K562 (cell line): ENCODE data around the gene RHOT1. TPM values are rescaled to one million over a fixed set of nuclear protein-coding genes. Genes with fewer than 3 reads are reported as not detected.

Experiments
- ATAC-seq: fragments of 200-7000 bp; cut with Tn5 transposase; 3 replicates; pipeline ENCODE4 v1.9.1; 2020; ENCODE audit warnings: moderate library complexity
- BruUV-seq: library from RNA; stranded (reverse); fragments of 400-500 nt; replicated peaks from 2 replicates; lab custom pipeline; 2021; lab: Mats Ljungman, UMichigan
- CTCF ChIA-PET: fragments of 300-600 bp; formaldehyde crosslinking; extraction: SDS; loops from one replicate; lab custom pipeline; 2021; ENCODE audit warnings: low intra/inter-chr PET ratio; lab: Yijun Ruan, JAX
- POLR2A ChIA-PET: fragments of 300-600, 350-650 bp; sonication (Branson Sonifier 250); formaldehyde crosslinking; extraction: SDS; loops from one replicate; lab custom pipeline; 2021; ENCODE audit warnings: antibody characterized with exemption, inconsistent platforms; lab: Yijun Ruan, JAX
- DNase-seq, 4 experiments: peaks; one replicate each; pipeline versions ENCODE4 v3.0.0 to v3.0.0-alpha.2; 2011 to 2018; ENCODE audit warnings: low spot score in 3 of 4, mixed read lengths in 3 of 4; ENCODE audit errors: extremely low read depth in 1 of 4
- FAIRE-seq: peaks from 2 replicates; lab custom pipeline; 2011; peaks lifted over from hg19 to GRCh38; lab: Jason Lieb, UNC
- H2AFZ ChIP-seq: 2 replicates; pipeline ENCODE4 v1.6.0; 2011; ENCODE audit warnings: low read depth, low read length, control low read depth, inconsistent platforms
- H3K27ac ChIP-seq: fragments of 200-600 bp; 3 replicates; pipeline ENCODE4 v1.8.0; 2011; ENCODE audit warnings: low read depth, mild to moderate bottlenecking, control low read depth, inconsistent platforms, low read length, moderate library complexity, mixed read lengths; ENCODE audit errors: extremely low read depth
- H3K27me3 ChIP-seq, 2 experiments: fragments of 300-600 bp in 1 of 2; 2 replicates in 1 of 2; 3 replicates in 1 of 2; pipeline versions ENCODE4 v1.6.0 to v1.8.0; 2011; ENCODE audit warnings: inconsistent platforms in 2 of 2, low read length in 2 of 2, mild to moderate bottlenecking in 1 of 2, mixed read lengths in 1 of 2, moderate library complexity in 1 of 2; ENCODE audit not compliant: control insufficient read depth in 2 of 2, insufficient read depth in 2 of 2
- H3K36me3 ChIP-seq: fragments of 300-600 bp; 3 replicates; pipeline ENCODE4 v1.8.0; 2011; ENCODE audit warnings: mild to moderate bottlenecking, low read length, inconsistent platforms; ENCODE audit not compliant: control insufficient read depth, insufficient read depth
- H3K4me1 ChIP-seq, 2 experiments: fragments of 200-600 bp in 1 of 2; replicated peaks in 1 of 2; 2 replicates in 1 of 2; 3 replicates in 1 of 2; pipeline versions ENCODE4 v1.5.1 to v1.8.0; 2011; ENCODE audit warnings: inconsistent platforms in 2 of 2, low read length in 2 of 2, mild to moderate bottlenecking in 1 of 2, mixed read lengths in 1 of 2, moderate library complexity in 1 of 2; ENCODE audit not compliant: control insufficient read depth in 2 of 2, insufficient read depth in 2 of 2
- H3K4me2 ChIP-seq: 2 replicates; pipeline ENCODE4 v1.6.1; 2011; ENCODE audit warnings: low read length, control low read depth, inconsistent platforms, mixed read lengths; ENCODE audit not compliant: insufficient read depth
- H3K4me3 ChIP-seq: fragments of 200-600 bp; sonication (generic), shearing (Covaris generic); 2 replicates; pipeline ENCODE4 v1.5.1; 2016; ENCODE audit warnings: control low read depth, inconsistent platforms
- H3K79me2 ChIP-seq: fragments of 200-600 bp; 3 replicates; pipeline ENCODE4 v1.8.0; 2011; ENCODE audit warnings: low read length, inconsistent platforms; ENCODE audit not compliant: control insufficient read depth, insufficient read depth
- H3K9ac ChIP-seq, 2 experiments: 2 replicates each; pipeline versions ENCODE4 v1.6.0 to v1.6.1; 2011; ENCODE audit warnings: low read depth in 2 of 2, low read length in 2 of 2, control low read depth in 1 of 2, inconsistent platforms in 1 of 2, mild to moderate bottlenecking in 1 of 2, mixed read lengths in 1 of 2; ENCODE audit not compliant: insufficient read depth in 1 of 2
- H3K9me1 ChIP-seq: one replicate; pipeline ENCODE4 v1.6.0; 2011; ENCODE audit warnings: inconsistent platforms, mild to moderate bottlenecking, low read length, moderate library complexity; ENCODE audit not compliant: control insufficient read depth, insufficient read depth
- H3K9me3 ChIP-seq: replicated peaks from 2 replicates; pipeline ENCODE4 v1.5.1; 2011; ENCODE audit warnings: low read depth, low read length, inconsistent platforms; ENCODE audit not compliant: control insufficient read depth, insufficient read depth
- H4K20me1 ChIP-seq: replicated peaks from 2 replicates; pipeline ENCODE4 v1.6.1; 2011; ENCODE audit warnings: low read length, inconsistent platforms, mixed read lengths; ENCODE audit not compliant: control insufficient read depth, insufficient read depth
- CXXC5 ChIP-seq: fragments of 250-450 bp; sonication (Bioruptor Pico); IDR thresholded peaks from 2 replicates; pipeline ENCODE4 v1.8.0; 2022; ENCODE audit warnings: inconsistent platforms, mild to moderate bottlenecking, moderate library complexity
- GTF2F1 ChIP-seq: IDR thresholded peaks from 2 replicates; pipeline ENCODE4 v1.6.1; 2011; ENCODE audit warnings: low read depth, low read length, improper control_type of control experiment
- ILF3 ChIP-seq: fragments of 450-650 bp; IDR thresholded peaks from 2 replicates; pipeline ENCODE4 v1.6.1; 2018; ENCODE audit warnings: antibody characterized with exemption, mild to moderate bottlenecking, moderate library complexity, borderline replicate concordance
- JUND ChIP-seq, 2 experiments: IDR thresholded peaks; 2 replicates in 1 of 2; 3 replicates in 1 of 2; pipeline ENCODE4 v1.6.1; 2011; ENCODE audit warnings: borderline replicate concordance in 2 of 2, low read depth in 2 of 2, low read length in 2 of 2, improper control_type of control experiment in 1 of 2, missing biosample characterization in 1 of 2, missing genetic modification characterization in 1 of 2, missing genetic modification reagents in 1 of 2
- MCM2 ChIP-seq: fragments of 450-650 bp; IDR thresholded peaks from 2 replicates; pipeline ENCODE4 v1.6.1; 2017; ENCODE audit warnings: low read depth, mild to moderate bottlenecking
- SP2 ChIP-seq: IDR thresholded peaks from 2 replicates; pipeline ENCODE4 v1.6.1; 2011; ENCODE audit warnings: mild to moderate bottlenecking, low read depth, low read length, moderate library complexity; ENCODE audit not compliant: poor library complexity, severe bottlenecking; ENCODE audit errors: extremely low read depth
- TAF7 ChIP-seq: fragments of 450-650 bp; IDR thresholded peaks from 2 replicates; pipeline ENCODE4 v1.6.1; 2016; ENCODE audit warnings: missing genetic modification characterization, missing compliant biosample characterization
- TBL1XR1 ChIP-seq, 2 experiments: IDR thresholded peaks; 2 replicates each; pipeline ENCODE4 v1.6.1; 2012; ENCODE audit warnings: improper control_type of control experiment in 2 of 2, low read length in 2 of 2, mild to moderate bottlenecking in 1 of 2
- ZNF444 ChIP-seq: fragments of 250-450 bp; sonication (Bioruptor Pico); IDR thresholded peaks from 2 replicates; pipeline ENCODE4 v1.4.0; 2020; ENCODE audit warnings: mild to moderate bottlenecking, moderate library complexity
- ZNF699 ChIP-seq: fragments of 250-450 bp; sonication (Bioruptor Pico); IDR thresholded peaks from 2 replicates; pipeline ENCODE4 v1.8.0; 2021; ENCODE audit warnings: mild to moderate bottlenecking, moderate library complexity; ENCODE audit not compliant: insufficient replicate concordance
- WGBS: fragments of 100-300 bp; shearing (Covaris generic); methylation state at CpG from one replicate; pipeline ENCODE4 v1.1.6; 2016; ENCODE audit warnings: low coverage, mixed read lengths; ENCODE audit not compliant: insufficient coverage; ENCODE audit errors: missing lambda C conversion rate; 5-methylcytosine and 5-hydroxymethylcytosine counted together
- in situ Hi-C: fragments of 300-500 bp; cut with MboI; formaldehyde crosslinking; loops from 4 replicates; pipeline ENCODE4 v1.15.0; 2018; ENCODE audit warnings: inconsistent platforms, mixed read lengths
- intact Hi-C: fragments of 100-400 bp; cut with micrococcal nuclease; formaldehyde crosslinking; loops from 2 replicates; pipeline ENCODE4 v1.14.2; 2022
- polyA plus RNA-seq, 8 experiments: library from polyadenylated mRNA; depleted of rRNA in 4 of 8; stranded (reverse) in 5 of 8; unstranded in 3 of 8; fragments of >200 nt; fragmentation: Nextera tagmentation in 2 of 8; fragmentation: Illumina TruSeq in 1 of 8; extraction: Ambion mirVana in 2 of 8; extraction: Trizol in 1 of 8; gene quantifications; 2 replicates each; pipeline versions ENCODE4 v1.2.1 to v1.2.3, GENCODE V29; 2011 to 2014; ENCODE audit warnings: inconsistent platforms in 1 of 8, missing spikeins in 1 of 8
- total RNA-seq, 7 experiments: library from RNA; depleted of rRNA in 6 of 7; stranded (reverse); fragments of >200 nt in 6 of 7; fragmentation: Illumina TruSeq in 2 of 7; extraction: Trizol in 2 of 7; gene quantifications; 2 replicates each; pipeline versions ENCODE4 v1.2.1 to v1.2.3, GENCODE V29; 2011 to 2021; ENCODE audit warnings: low replicate concordance in 1 of 7
- TF ChIP-seq, protein P1 (sequence below): sonication (generic); formaldehyde crosslinking; IDR thresholded peaks from 2 replicates; pipeline ENCODE4 v1.8.0; 2022; ENCODE audit warnings: mild to moderate bottlenecking, missing genetic modification reagents
- TF ChIP-seq, protein P2 (sequence below), 2 experiments: IDR thresholded peaks; 2 replicates each; pipeline ENCODE4 v1.6.1; 2011; ENCODE audit warnings: borderline replicate concordance in 1 of 2, control low read depth in 1 of 2, low read depth in 1 of 2, low read length in 1 of 2, mild to moderate bottlenecking in 1 of 2, mixed read lengths in 1 of 2, moderate library complexity in 1 of 2; ENCODE audit not compliant: insufficient read depth in 1 of 2, insufficient read length in 1 of 2, poor library complexity in 1 of 2, severe bottlenecking in 1 of 2; ENCODE audit errors: extremely low read depth in 1 of 2
- TF ChIP-seq, protein P3 (sequence below): sonication (generic); formaldehyde crosslinking; IDR thresholded peaks from 2 replicates; pipeline ENCODE4 v1.8.0; 2023; ENCODE audit warnings: mild to moderate bottlenecking, missing genetic modification reagents
- TF ChIP-seq, protein P4 (sequence below): sonication (generic); IDR thresholded peaks from 2 replicates; pipeline ENCODE4 v1.6.1; 2016

RHOT1 gene
- total and polyA plus RNA-seq, 9 of the 15 experiments (the other 6 are each of a cell fraction or from before 2014, with no cell fraction given) = 23.0 to 101 (median 32.2) TPM

DNA sequence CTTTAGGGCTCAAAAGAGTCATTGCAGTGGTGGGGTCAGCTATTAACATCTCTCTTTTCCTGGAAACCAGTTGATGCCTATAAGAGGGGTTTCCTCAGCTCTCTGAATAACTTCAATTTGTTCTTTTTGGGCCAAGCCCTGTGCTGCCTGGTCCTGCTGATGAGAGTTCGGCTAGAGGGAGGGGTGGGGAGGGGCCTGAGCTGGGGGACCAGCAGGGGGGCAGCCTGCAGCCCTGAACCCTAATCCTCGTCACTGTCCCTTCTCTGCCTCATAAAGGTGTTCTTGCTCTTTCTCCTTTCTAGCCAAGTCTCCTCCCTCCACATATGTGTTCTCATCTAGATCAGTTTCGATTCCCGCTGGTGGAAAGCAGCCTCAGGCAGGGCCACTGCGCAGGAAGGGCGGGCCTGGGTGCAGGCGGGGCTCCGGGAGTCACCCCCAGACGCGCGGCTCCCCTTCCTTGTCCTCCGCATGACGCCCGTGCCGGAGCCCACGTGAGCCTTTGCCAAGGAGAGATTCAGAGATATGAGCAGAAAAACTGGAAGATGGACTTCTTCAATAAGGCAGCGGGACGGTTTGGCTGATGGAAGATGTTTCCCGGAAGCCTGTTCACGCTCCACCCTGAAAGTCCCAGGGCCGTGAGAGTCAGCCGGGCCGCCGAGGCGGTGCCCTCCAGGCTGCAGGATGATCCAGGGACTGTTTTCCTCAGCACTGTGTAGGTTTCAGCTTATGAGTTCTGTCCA, 15.0 kb upstream of the RHOT1 start:
- in situ Hi-C loops = loop anchor here (5.0 kb wide), 1 partner anchor 120 kb away; the partner anchor contains the start of gene LRRC37B
- peak; percentile 82 for FAIRE-seq
- H4K20me1 ChIP-seq = no peaks in the 10 kb centered on the region
- BruUV-seq = no TSS peak
- H3K79me2 ChIP-seq = 0 out of 3 replicates have a peak, but pooled peaks cover 5% of the 10 kb centered on the region
- H3K4me3 ChIP-seq = peak overlapping the region; percentile 57
- peaks cover 14 to 15% of the 10 kb centered on the region in 2 experiments; a peak in 4 of 5 replicates for H3K4me1 ChIP-seq
- H3K27ac ChIP-seq = peak overlapping the region; percentile 57
- intact Hi-C loops = no loop called here
- H3K27me3 ChIP-seq = no peaks in the 10 kb centered on the region
- H3K9me1 ChIP-seq = no peaks in the 10 kb centered on the region
- H3K9me3 ChIP-seq = no peaks in the 10 kb centered on the region
- peak; percentile 73 to 80 (median 74) for DNase-seq
- H2AFZ ChIP-seq = peak overlapping the region; percentile 100
- peak; percentile 95 for ATAC-seq
- ChIA-PET CTCF (no interaction called here), POLR2A (interaction anchor here (2.1 kb wide), 1 partner anchor 120 kb away, joined by 8 read pairs; the partner anchor contains the start of gene LRRC37B)
- 1% methylated on average over 12 of the region's 25 CpGs for WGBS
- peak overlapping the region; percentile 80 for H3K4me2 ChIP-seq
- H3K9ac ChIP-seq = peak overlapping the region; percentile 63 to 89
- no peaks in the 10 kb centered on the region for H3K36me3 ChIP-seq
- TF ChIP-seq, protein P1, sequence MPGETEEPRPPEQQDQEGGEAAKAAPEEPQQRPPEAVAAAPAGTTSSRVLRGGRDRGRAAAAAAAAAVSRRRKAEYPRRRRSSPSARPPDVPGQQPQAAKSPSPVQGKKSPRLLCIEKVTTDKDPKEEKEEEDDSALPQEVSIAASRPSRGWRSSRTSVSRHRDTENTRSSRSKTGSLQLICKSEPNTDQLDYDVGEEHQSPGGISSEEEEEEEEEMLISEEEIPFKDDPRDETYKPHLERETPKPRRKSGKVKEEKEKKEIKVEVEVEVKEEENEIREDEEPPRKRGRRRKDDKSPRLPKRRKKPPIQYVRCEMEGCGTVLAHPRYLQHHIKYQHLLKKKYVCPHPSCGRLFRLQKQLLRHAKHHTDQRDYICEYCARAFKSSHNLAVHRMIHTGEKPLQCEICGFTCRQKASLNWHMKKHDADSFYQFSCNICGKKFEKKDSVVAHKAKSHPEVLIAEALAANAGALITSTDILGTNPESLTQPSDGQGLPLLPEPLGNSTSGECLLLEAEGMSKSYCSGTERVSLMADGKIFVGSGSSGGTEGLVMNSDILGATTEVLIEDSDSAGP = no peak
- no peak for TF ChIP-seq MCM2
- no peak for TF ChIP-seq ZNF699
- no peak for TF ChIP-seq ILF3
- no peak for TF ChIP-seq ZNF444 (CRISPR knock-in tag)
- TF ChIP-seq, protein P2, sequence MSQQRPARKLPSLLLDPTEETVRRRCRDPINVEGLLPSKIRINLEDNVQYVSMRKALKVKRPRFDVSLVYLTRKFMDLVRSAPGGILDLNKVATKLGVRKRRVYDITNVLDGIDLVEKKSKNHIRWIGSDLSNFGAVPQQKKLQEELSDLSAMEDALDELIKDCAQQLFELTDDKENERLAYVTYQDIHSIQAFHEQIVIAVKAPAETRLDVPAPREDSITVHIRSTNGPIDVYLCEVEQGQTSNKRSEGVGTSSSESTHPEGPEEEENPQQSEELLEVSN (IDR thresholded peaks at IDR 0.05; ENCODE audit: borderline replicate concordance in 1 of 2, extremely low read depth in 1 of 2, insufficient read depth in 1 of 2, insufficient read length in 1 of 2, low read depth in 1 of 2, low read length in 1 of 2, poor library complexity in 1 of 2, severe bottlenecking in 1 of 2) = peak in 1 of 2 experiments; percentile 46
- TF ChIP-seq TAF7 (tag) = no peak
- TF ChIP-seq, protein P3, sequence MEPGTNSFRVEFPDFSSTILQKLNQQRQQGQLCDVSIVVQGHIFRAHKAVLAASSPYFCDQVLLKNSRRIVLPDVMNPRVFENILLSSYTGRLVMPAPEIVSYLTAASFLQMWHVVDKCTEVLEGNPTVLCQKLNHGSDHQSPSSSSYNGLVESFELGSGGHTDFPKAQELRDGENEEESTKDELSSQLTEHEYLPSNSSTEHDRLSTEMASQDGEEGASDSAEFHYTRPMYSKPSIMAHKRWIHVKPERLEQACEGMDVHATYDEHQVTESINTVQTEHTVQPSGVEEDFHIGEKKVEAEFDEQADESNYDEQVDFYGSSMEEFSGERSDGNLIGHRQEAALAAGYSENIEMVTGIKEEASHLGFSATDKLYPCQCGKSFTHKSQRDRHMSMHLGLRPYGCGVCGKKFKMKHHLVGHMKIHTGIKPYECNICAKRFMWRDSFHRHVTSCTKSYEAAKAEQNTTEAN (CRISPR knock-in tag) = no peak
- no peak for TF ChIP-seq GTF2F1
- peak; percentile 11; the same call in 1 of the 2 replicates for TF ChIP-seq JUND (IDR thresholded peaks at IDR 0.05; ENCODE audit: borderline replicate concordance, low read depth, low read length)
- no peak; the same call in 2 of the 3 replicates for TF ChIP-seq JUND (tag; IDR thresholded peaks at IDR 0.05; ENCODE audit: borderline replicate concordance, low read depth, low read length)
- no peak for TF ChIP-seq TBL1XR1 (IDR thresholded peaks at IDR 0.05; ENCODE audit: low read length in 2 of 2)
- peak; percentile 78 for TF ChIP-seq CXXC5
- TF ChIP-seq, protein P4, sequence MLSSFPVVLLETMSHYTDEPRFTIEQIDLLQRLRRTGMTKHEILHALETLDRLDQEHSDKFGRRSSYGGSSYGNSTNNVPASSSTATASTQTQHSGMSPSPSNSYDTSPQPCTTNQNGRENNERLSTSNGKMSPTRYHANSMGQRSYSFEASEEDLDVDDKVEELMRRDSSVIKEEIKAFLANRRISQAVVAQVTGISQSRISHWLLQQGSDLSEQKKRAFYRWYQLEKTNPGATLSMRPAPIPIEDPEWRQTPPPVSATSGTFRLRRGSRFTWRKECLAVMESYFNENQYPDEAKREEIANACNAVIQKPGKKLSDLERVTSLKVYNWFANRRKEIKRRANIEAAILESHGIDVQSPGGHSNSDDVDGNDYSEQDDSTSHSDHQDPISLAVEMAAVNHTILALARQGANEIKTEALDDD = no peak
- TF ChIP-seq SP2 = no peak
